Measurements from ENCODE around the gene XBP1. TPM values are rescaled to one million over a fixed set of nuclear protein-coding genes. Genes with fewer than 3 reads are reported as not detected.

The XBP1 gene
- total and polyA plus RNA-seq, 2 experiments from 2014 or later = 95.1 to 195 TPM

DNA sequence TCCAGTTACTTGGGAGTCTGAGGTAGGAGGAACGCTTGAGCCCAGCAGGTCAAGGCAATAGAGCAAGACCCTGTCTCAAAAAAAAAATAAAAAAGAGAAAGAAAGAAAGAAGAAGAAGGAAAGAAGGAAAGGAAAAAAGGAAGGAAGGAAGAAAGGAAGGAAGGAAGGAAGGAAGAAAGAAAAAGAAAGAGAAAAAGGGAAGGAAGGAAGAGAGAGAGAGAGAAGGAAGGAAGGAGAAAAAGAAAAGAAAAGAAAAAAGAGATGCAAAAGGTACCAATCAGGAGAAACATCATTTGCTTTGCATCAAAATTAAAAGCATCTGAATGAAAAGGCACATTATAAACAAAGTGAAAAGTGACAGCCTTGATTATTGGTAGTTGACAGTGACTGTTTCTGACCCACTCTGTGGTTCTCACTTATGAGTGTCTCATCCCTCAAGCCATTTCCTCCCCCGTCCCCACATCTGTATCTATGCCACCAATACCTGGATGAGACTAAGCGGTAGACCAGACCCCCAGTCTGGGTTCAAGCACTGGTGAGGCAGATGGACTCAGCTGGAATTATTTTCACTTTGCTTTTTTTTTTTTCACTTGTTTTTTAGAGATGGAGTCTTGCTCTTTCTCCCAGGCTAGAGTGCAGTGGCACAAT, 33.0 kb upstream of the XBP1 start:
- Mint-ChIP-seq H3K27ac (no peak overlapping the region), H3K27me3 (ENCODE audit: insufficient read depth, low read depth, poor library complexity) (peaks cover 6% of the 10 kb centered on the region), H3K4me1 (no peaks in the 10 kb centered on the region; the same call in 2 of the 3 replicates), H3K36me3 (ENCODE audit: low read depth) (no peaks in the 10 kb centered on the region), H3K4me3 (no peak overlapping the region), H3K9me3 (no peaks in the 10 kb centered on the region)
- TF ChIP-seq ZNF114 (CRISPR knock-in tag; IDR thresholded peaks at IDR 0.05) = no peak
- TF ChIP-seq, protein P1, sequence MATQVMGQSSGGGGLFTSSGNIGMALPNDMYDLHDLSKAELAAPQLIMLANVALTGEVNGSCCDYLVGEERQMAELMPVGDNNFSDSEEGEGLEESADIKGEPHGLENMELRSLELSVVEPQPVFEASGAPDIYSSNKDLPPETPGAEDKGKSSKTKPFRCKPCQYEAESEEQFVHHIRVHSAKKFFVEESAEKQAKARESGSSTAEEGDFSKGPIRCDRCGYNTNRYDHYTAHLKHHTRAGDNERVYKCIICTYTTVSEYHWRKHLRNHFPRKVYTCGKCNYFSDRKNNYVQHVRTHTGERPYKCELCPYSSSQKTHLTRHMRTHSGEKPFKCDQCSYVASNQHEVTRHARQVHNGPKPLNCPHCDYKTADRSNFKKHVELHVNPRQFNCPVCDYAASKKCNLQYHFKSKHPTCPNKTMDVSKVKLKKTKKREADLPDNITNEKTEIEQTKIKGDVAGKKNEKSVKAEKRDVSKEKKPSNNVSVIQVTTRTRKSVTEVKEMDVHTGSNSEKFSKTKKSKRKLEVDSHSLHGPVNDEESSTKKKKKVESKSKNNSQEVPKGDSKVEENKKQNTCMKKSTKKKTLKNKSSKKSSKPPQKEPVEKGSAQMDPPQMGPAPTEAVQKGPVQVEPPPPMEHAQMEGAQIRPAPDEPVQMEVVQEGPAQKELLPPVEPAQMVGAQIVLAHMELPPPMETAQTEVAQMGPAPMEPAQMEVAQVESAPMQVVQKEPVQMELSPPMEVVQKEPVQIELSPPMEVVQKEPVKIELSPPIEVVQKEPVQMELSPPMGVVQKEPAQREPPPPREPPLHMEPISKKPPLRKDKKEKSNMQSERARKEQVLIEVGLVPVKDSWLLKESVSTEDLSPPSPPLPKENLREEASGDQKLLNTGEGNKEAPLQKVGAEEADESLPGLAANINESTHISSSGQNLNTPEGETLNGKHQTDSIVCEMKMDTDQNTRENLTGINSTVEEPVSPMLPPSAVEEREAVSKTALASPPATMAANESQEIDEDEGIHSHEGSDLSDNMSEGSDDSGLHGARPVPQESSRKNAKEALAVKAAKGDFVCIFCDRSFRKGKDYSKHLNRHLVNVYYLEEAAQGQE (IDR thresholded peaks at IDR 0.05; ENCODE audit: unreplicated experiment) = no peak
- TF ChIP-seq, protein P2, sequence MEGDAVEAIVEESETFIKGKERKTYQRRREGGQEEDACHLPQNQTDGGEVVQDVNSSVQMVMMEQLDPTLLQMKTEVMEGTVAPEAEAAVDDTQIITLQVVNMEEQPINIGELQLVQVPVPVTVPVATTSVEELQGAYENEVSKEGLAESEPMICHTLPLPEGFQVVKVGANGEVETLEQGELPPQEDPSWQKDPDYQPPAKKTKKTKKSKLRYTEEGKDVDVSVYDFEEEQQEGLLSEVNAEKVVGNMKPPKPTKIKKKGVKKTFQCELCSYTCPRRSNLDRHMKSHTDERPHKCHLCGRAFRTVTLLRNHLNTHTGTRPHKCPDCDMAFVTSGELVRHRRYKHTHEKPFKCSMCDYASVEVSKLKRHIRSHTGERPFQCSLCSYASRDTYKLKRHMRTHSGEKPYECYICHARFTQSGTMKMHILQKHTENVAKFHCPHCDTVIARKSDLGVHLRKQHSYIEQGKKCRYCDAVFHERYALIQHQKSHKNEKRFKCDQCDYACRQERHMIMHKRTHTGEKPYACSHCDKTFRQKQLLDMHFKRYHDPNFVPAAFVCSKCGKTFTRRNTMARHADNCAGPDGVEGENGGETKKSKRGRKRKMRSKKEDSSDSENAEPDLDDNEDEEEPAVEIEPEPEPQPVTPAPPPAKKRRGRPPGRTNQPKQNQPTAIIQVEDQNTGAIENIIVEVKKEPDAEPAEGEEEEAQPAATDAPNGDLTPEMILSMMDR (conservative IDR thresholded peaks at IDR 0.05; ENCODE audit: low read depth in 2 of 2) = no peak
- TF ChIP-seq CREB1 (CRISPR knock-in tag; IDR thresholded peaks at IDR 0.05; ENCODE audit: low read depth) = no peak
- TF ChIP-seq POLR2AphosphoS5 (IDR thresholded peaks at IDR 0.05; ENCODE audit: low read depth) = no peak
- no peak for TF ChIP-seq EZH2phosphoT487 (IDR thresholded peaks at IDR 0.05; ENCODE audit: unreplicated experiment)
- TF ChIP-seq STAT1 (IDR thresholded peaks at IDR 0.05; ENCODE audit: unreplicated experiment) = no peak
- no peak for TF ChIP-seq ETS1 (IDR thresholded peaks at IDR 0.05)
- no peak for TF ChIP-seq JUNB (IDR thresholded peaks at IDR 0.05; ENCODE audit: unreplicated experiment)
- TF ChIP-seq ZNF462 (CRISPR knock-in tag; IDR thresholded peaks at IDR 0.05) = no peak
- Histone ChIP-seq H4K20me1 (replicated peaks; ENCODE audit: insufficient read depth) (no peaks in the 10 kb centered on the region), H3K4me3 (no peak overlapping the region), H3K27me3 (ENCODE audit: insufficient read depth) (no peaks in the 10 kb centered on the region), H3F3A (replicated peaks; ENCODE audit: low read depth) (peaks cover 3% of the 10 kb centered on the region), H3K36me3 (ENCODE audit: insufficient read depth) (no peaks in the 10 kb centered on the region), H3K9me2 (ENCODE audit: insufficient read depth) (no peaks in the 10 kb centered on the region), H3K27ac (ENCODE audit: low read depth) (no peak overlapping the region), H3K4me2 (no peak overlapping the region), H3K4me1 (ENCODE audit: insufficient read depth) (no peaks in the 10 kb centered on the region), H3K79me2 (replicated peaks; ENCODE audit: insufficient read depth) (no peaks in the 10 kb centered on the region), H2AFZ (no peak overlapping the region)
- ATAC-seq = no peak
- no peak for DNase-seq (ENCODE audit: low spot score)
